ENCODE results near the gene ADIPOQ.
"Not testable (repeated sequence)": the region's sequence is repeated elsewhere in the genome, so short reads cannot be mapped to it uniquely, and the experiment has no call there.

ADIPOQ gene

GRCh38 chr3:186845756-186846155, 3.2 kb downstream of the ADIPOQ start:
- Histone ChIP-seq H3K27ac (ENCODE audit: low read depth, low read length) (no peak overlapping the region), H2BK12ac (ENCODE audit: low read length) (no peak overlapping the region), H3K9ac (ENCODE audit: low read length) (no peak overlapping the region), H3K36me3 (ENCODE audit: control insufficient read depth in 1 of 2, insufficient read depth in 2 of 2, low read length in 2 of 2) (no peaks in the 10 kb centered on the region), H3K18ac (ENCODE audit: low read length) (no peak overlapping the region), H3K14ac (ENCODE audit: low read length) (no peak overlapping the region), H3K4me3 (ENCODE audit: low read depth, low read length) (no peak overlapping the region), H4K91ac (ENCODE audit: low read depth, low read length) (no peak overlapping the region), H4K12ac (ENCODE audit: low read depth, low read length) (no peak overlapping the region), H3K9me3 (ENCODE audit: insufficient read depth, low read depth, low read length) (peaks cover 1% of the 10 kb centered on the region), H3K79me1 (ENCODE audit: low read length) (no peaks in the 10 kb centered on the region), H3K4ac (ENCODE audit: low read depth, low read length) (no peak overlapping the region), H2AFZ (ENCODE audit: insufficient read depth, low read length, poor library complexity) (no peak overlapping the region), H2BK120ac (ENCODE audit: insufficient read depth, low read length, poor library complexity) (no peak overlapping the region), H4K8ac (ENCODE audit: low read depth, low read length) (no peak overlapping the region), H3K27me3 (ENCODE audit: insufficient read depth, low read length) (peaks cover 2% of the 10 kb centered on the region), H2BK5ac (ENCODE audit: low read depth, low read length, poor library complexity) (no peak overlapping the region), H3K4me1 (ENCODE audit: control insufficient read depth in 1 of 2, insufficient read depth in 2 of 2, low read length in 2 of 2) (peaks cover 4 to 7% of the 10 kb centered on the region in 2 experiments), H3K4me2 (ENCODE audit: low read length) (no peak overlapping the region), H3K79me2 (ENCODE audit: control insufficient read depth, insufficient read depth, low read length, poor library complexity) (no peaks in the 10 kb centered on the region), H3K23ac (ENCODE audit: low read length) (no peak overlapping the region), H2AK5ac (ENCODE audit: low read length) (no peak overlapping the region)
- DNase-seq = no peak
- WGBS (ENCODE audit: extremely low coverage, insufficient coverage, insufficient read length) = no CpG with 5 or more reads among the region's 10 CpGs

- H3K18ac ChIP-seq (ENCODE audit: low read length) = no peak overlapping the region
- no peak for DNase-seq
- no peak overlapping the region for H2AFZ ChIP-seq (ENCODE audit: insufficient read depth, low read length, poor library complexity)
- H4K12ac ChIP-seq (ENCODE audit: low read depth, low read length) = no peak overlapping the region
- H3K9me3 ChIP-seq (ENCODE audit: insufficient read depth, low read depth, low read length) = peaks cover 1% of the 10 kb centered on the region
- no peak overlapping the region for H4K8ac ChIP-seq (ENCODE audit: low read depth, low read length)
- H3K79me1 ChIP-seq (ENCODE audit: low read length) = no peaks in the 10 kb centered on the region
- no peaks in the 10 kb centered on the region for H3K36me3 ChIP-seq (ENCODE audit: control insufficient read depth in 1 of 2, insufficient read depth in 2 of 2, low read length in 2 of 2)
- no peak overlapping the region for H3K14ac ChIP-seq (ENCODE audit: low read length)
- H3K4me2 ChIP-seq (ENCODE audit: low read length) = no peak overlapping the region
- no peak overlapping the region for H2AK5ac ChIP-seq (ENCODE audit: low read length)
- H3K4me1 ChIP-seq (ENCODE audit: control insufficient read depth in 1 of 2, insufficient read depth in 2 of 2, low read length in 2 of 2) = no peaks in the 10 kb centered on the region
- no peak overlapping the region for H3K4ac ChIP-seq (ENCODE audit: low read depth, low read length)
- H3K27me3 ChIP-seq (ENCODE audit: insufficient read depth, low read length) = peaks cover 2% of the 10 kb centered on the region
- H3K9ac ChIP-seq (ENCODE audit: low read length) = no peak overlapping the region
- H2BK12ac ChIP-seq (ENCODE audit: low read length) = no peak overlapping the region
- H2BK120ac ChIP-seq (ENCODE audit: insufficient read depth, low read length, poor library complexity) = no peak overlapping the region
- H2BK5ac ChIP-seq (ENCODE audit: low read depth, low read length, poor library complexity) = no peak overlapping the region
- WGBS (ENCODE audit: extremely low coverage, insufficient coverage, insufficient read length) = no CpG with 5 or more reads among the region's 2 CpGs
- H4K91ac ChIP-seq (ENCODE audit: low read depth, low read length) = no peak overlapping the region
- no peak overlapping the region for H3K23ac ChIP-seq (ENCODE audit: low read length)
- H3K4me3 ChIP-seq (ENCODE audit: low read depth, low read length) = no peak overlapping the region
- no peak overlapping the region for H3K27ac ChIP-seq (ENCODE audit: low read depth, low read length)
- H3K79me2 ChIP-seq (ENCODE audit: control insufficient read depth, insufficient read depth, low read length, poor library complexity) = no peaks in the 10 kb centered on the region
These were observed 4.9 kb downstream of the ADIPOQ start for GRCh38 chr3:186847437-186847836.

- H3K23ac ChIP-seq (ENCODE audit: low read length) = no peak overlapping the region
- no peak overlapping the region for H3K9ac ChIP-seq (ENCODE audit: low read length)
These were observed 7.0 kb downstream of the ADIPOQ start for GRCh38 chr3:186849374-186849975.

DNA sequence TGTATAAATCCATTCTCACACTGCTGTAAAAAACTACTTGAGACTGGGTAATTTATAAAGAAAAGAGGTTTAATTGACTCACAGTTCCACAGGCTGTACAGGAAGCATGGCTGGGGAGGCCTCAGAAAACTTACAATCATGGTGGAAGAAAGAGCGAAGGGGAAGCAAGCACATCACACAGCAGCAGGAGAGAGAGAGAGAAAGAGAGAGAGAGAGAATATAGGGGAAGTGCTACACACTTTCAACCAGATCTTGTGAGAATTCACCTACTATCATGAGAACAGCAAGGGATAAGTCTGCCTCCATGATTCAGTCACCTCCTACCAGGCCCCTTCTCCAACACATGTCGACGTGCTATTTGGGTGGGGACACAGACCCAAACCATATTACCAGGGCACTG, 9.3 kb downstream of the ADIPOQ start:
- not testable (repeated sequence) for H3K4me3 ChIP-seq (ENCODE audit: low read depth, low read length); H3K79me2 ChIP-seq (ENCODE audit: control insufficient read depth, insufficient read depth, low read length, poor library complexity); H2BK12ac ChIP-seq (ENCODE audit: low read length); H4K12ac ChIP-seq (ENCODE audit: low read depth, low read length); H4K91ac ChIP-seq (ENCODE audit: low read depth, low read length); H3K9ac ChIP-seq (ENCODE audit: low read length); H3K4me2 ChIP-seq (ENCODE audit: low read length); H3K14ac ChIP-seq (ENCODE audit: low read length); H3K79me1 ChIP-seq (ENCODE audit: low read length); H2BK5ac ChIP-seq (ENCODE audit: low read depth, low read length, poor library complexity); H3K23ac ChIP-seq (ENCODE audit: low read length); DNase-seq; H3K4ac ChIP-seq (ENCODE audit: low read depth, low read length); H2BK120ac ChIP-seq (ENCODE audit: insufficient read depth, low read length, poor library complexity); H3K27ac ChIP-seq (ENCODE audit: low read depth, low read length); H3K4me1 ChIP-seq (ENCODE audit: control insufficient read depth in 1 of 2, insufficient read depth in 2 of 2, low read length in 2 of 2); H3K27me3 ChIP-seq (ENCODE audit: insufficient read depth, low read length); H3K18ac ChIP-seq (ENCODE audit: low read length); H3K36me3 ChIP-seq (ENCODE audit: control insufficient read depth in 1 of 2, insufficient read depth in 2 of 2, low read length in 2 of 2); H2AFZ ChIP-seq (ENCODE audit: insufficient read depth, low read length, poor library complexity); H3K9me3 ChIP-seq (ENCODE audit: insufficient read depth, low read depth, low read length); H4K8ac ChIP-seq (ENCODE audit: low read depth, low read length); H2AK5ac ChIP-seq (ENCODE audit: low read length)
- WGBS (ENCODE audit: extremely low coverage, insufficient coverage, insufficient read length) = no CpG with 5 or more reads among the region's 3 CpGs

More at GRCh38 chr3:186849374-186849975, 7.0 kb downstream of the ADIPOQ start:
- H3K79me1 ChIP-seq (ENCODE audit: low read length) = no peaks in the 10 kb centered on the region
- H3K14ac ChIP-seq (ENCODE audit: low read length) = no peak overlapping the region
- H4K12ac ChIP-seq (ENCODE audit: low read depth, low read length) = no peak overlapping the region
- H3K4me2 ChIP-seq (ENCODE audit: low read length) = no peak overlapping the region
- no peak overlapping the region for H2AK5ac ChIP-seq (ENCODE audit: low read length)
- no peaks in the 10 kb centered on the region for H3K4me1 ChIP-seq (ENCODE audit: control insufficient read depth in 1 of 2, insufficient read depth in 2 of 2, low read length in 2 of 2)
- H2BK12ac ChIP-seq (ENCODE audit: low read length) = no peak overlapping the region
- no peak overlapping the region for H3K27ac ChIP-seq (ENCODE audit: low read depth, low read length)
- peak in 1 of 2 donors; percentile 36 for DNase-seq
- H3K79me2 ChIP-seq (ENCODE audit: control insufficient read depth, insufficient read depth, low read length, poor library complexity) = no peaks in the 10 kb centered on the region
- H2BK120ac ChIP-seq (ENCODE audit: insufficient read depth, low read length, poor library complexity) = no peak overlapping the region
- H3K36me3 ChIP-seq (ENCODE audit: control insufficient read depth in 1 of 2, insufficient read depth in 2 of 2, low read length in 2 of 2) = no peaks in the 10 kb centered on the region
- H2AFZ ChIP-seq (ENCODE audit: insufficient read depth, low read length, poor library complexity) = no peak overlapping the region
- no CpG with 5 or more reads among the region's 1 CpG for WGBS (ENCODE audit: extremely low coverage, insufficient coverage, insufficient read length)
- H2BK5ac ChIP-seq (ENCODE audit: low read depth, low read length, poor library complexity) = no peak overlapping the region
- no peak overlapping the region for H3K18ac ChIP-seq (ENCODE audit: low read length)
- no peaks in the 10 kb centered on the region for H3K27me3 ChIP-seq (ENCODE audit: insufficient read depth, low read length)
- no peaks in the 10 kb centered on the region for H3K9me3 ChIP-seq (ENCODE audit: insufficient read depth, low read depth, low read length)
- H3K4me3 ChIP-seq (ENCODE audit: low read depth, low read length) = no peak overlapping the region
- H4K8ac ChIP-seq (ENCODE audit: low read depth, low read length) = no peak overlapping the region
- no peak overlapping the region for H4K91ac ChIP-seq (ENCODE audit: low read depth, low read length)
- H3K4ac ChIP-seq (ENCODE audit: low read depth, low read length) = no peak overlapping the region
